ENCODE results near the gene SPRR1A. TPM values are rescaled to one million over a fixed set of nuclear protein-coding genes. Genes with fewer than 3 reads are reported as not detected.

Gene SPRR1A
- polyA plus RNA-seq, 3 donors, result not detected

GRCh38 chr1:152965853-152966252 lies 18.0 kb upstream of the SPRR1A start:
- H3K4me2 ChIP-seq (replicated peaks; ENCODE audit: extremely low read depth, low read length, poor library complexity, severe bottlenecking), result no peak overlapping the region
- Mint-ChIP-seq H3K36me3 (no peaks in the 10 kb centered on the region), H3K9me3 (peaks cover 0 to 2% (median 0%) of the 10 kb centered on the region in 7 donors), H3K4me1 (no peaks in the 10 kb centered on the region), H3K4me3 (no peak overlapping the region), H3K27ac (no peak overlapping the region), H3K27me3 (ENCODE audit: low read depth in 3 of 3) (peaks cover 5 to 11% (median 6%) of the 10 kb centered on the region in 3 donors)
- WGBS (ENCODE audit: insufficient coverage), result no CpG with 5 or more reads among the region's 4 CpGs
- no peaks in the 10 kb centered on the region for H3K4me1 ChIP-seq (ENCODE audit: control insufficient read depth in 1 of 2, insufficient read depth in 2 of 2, low read length in 2 of 2)
- no peaks in the 10 kb centered on the region for H4K20me1 ChIP-seq (ENCODE audit: insufficient read depth, low read length)
- H3K4me3 ChIP-seq (replicated peaks in 1 of 3; ENCODE audit: low read depth in 2 of 3, low read length in 3 of 3), result no peak overlapping the region
- intact Hi-C loops (cut with micrococcal nuclease), result no loop called here
- TF ChIP-seq CTCF (IDR thresholded peaks at IDR 0.05), result no peak
- H2AFZ ChIP-seq (ENCODE audit: insufficient read depth, low read depth, low read length, poor library complexity, severe bottlenecking), result no peak overlapping the region
- no peaks in the 10 kb centered on the region for H3K36me3 ChIP-seq (replicated peaks in 1 of 2; ENCODE audit: control insufficient read depth in 1 of 2, insufficient read depth in 2 of 2, low read length in 2 of 2)
- H3K79me2 ChIP-seq (ENCODE audit: insufficient read depth, low read length), result no peaks in the 10 kb centered on the region
- no peak for DNase-seq
- no peak overlapping the region for H3K27ac ChIP-seq (ENCODE audit: low read depth in 1 of 2, low read length in 2 of 2)
- H3K27me3 ChIP-seq (ENCODE audit: control insufficient read depth in 2 of 2, insufficient read depth in 2 of 2, low read length in 2 of 2), result no peaks in the 10 kb centered on the region
- H3K9ac ChIP-seq (ENCODE audit: insufficient read depth, low read length, poor library complexity, severe bottlenecking), result no peak overlapping the region
- H3K9me3 ChIP-seq (replicated peaks in 1 of 2; ENCODE audit: control insufficient read depth in 1 of 2, insufficient read depth in 1 of 2, low read length in 2 of 2), result no peaks in the 10 kb centered on the region

GRCh38 chr1:152967201-152967600 lies 16.7 kb upstream of the SPRR1A start:
- Histone ChIP-seq H4K20me1 (ENCODE audit: insufficient read depth, low read length) (no peaks in the 10 kb centered on the region), H3K9me3 (replicated peaks in 1 of 2; ENCODE audit: control insufficient read depth in 1 of 2, insufficient read depth in 1 of 2, low read length in 2 of 2) (no peaks in the 10 kb centered on the region), H3K4me3 (replicated peaks in 1 of 3; ENCODE audit: low read depth in 2 of 3, low read length in 3 of 3) (no peak overlapping the region), H3K27ac (ENCODE audit: low read depth in 1 of 2, low read length in 2 of 2) (no peak overlapping the region), H3K4me1 (ENCODE audit: control insufficient read depth in 1 of 2, insufficient read depth in 2 of 2, low read length in 2 of 2) (no peaks in the 10 kb centered on the region), H3K36me3 (replicated peaks in 1 of 2; ENCODE audit: control insufficient read depth in 1 of 2, insufficient read depth in 2 of 2, low read length in 2 of 2) (no peaks in the 10 kb centered on the region), H3K9ac (ENCODE audit: insufficient read depth, low read length, poor library complexity, severe bottlenecking) (no peak overlapping the region), H2AFZ (ENCODE audit: insufficient read depth, low read depth, low read length, poor library complexity, severe bottlenecking) (no peak overlapping the region), H3K4me2 (replicated peaks; ENCODE audit: extremely low read depth, low read length, poor library complexity, severe bottlenecking) (no peak overlapping the region), H3K27me3 (ENCODE audit: control insufficient read depth in 2 of 2, insufficient read depth in 2 of 2, low read length in 2 of 2) (no peaks in the 10 kb centered on the region), H3K79me2 (ENCODE audit: insufficient read depth, low read length) (no peaks in the 10 kb centered on the region)
- peaks cover 0 to 2% (median 0%) of the 10 kb centered on the region in 7 donors for H3K9me3 Mint-ChIP-seq
- H3K4me3 Mint-ChIP-seq, result no peak overlapping the region
- DNase-seq, result no peak
- H3K36me3 Mint-ChIP-seq, result no peaks in the 10 kb centered on the region
- no peak for TF ChIP-seq CTCF (IDR thresholded peaks at IDR 0.05)
- intact Hi-C loops (cut with micrococcal nuclease), result no loop called here
- 92% methylated on average over 3 of the region's 7 CpGs for WGBS (ENCODE audit: insufficient coverage)
- H3K27ac Mint-ChIP-seq, result no peak overlapping the region
- peaks cover 5 to 8% (median 6%) of the 10 kb centered on the region in 3 donors for H3K27me3 Mint-ChIP-seq (ENCODE audit: low read depth in 3 of 3)
- H3K4me1 Mint-ChIP-seq, result no peaks in the 10 kb centered on the region
